ENCODE measurements around the gene TPSG1.
"Not testable (repeated sequence)": the region's sequence is repeated elsewhere in the genome, so short reads cannot be mapped to it uniquely, and the experiment has no call there.

Gene TPSG1

DNA sequence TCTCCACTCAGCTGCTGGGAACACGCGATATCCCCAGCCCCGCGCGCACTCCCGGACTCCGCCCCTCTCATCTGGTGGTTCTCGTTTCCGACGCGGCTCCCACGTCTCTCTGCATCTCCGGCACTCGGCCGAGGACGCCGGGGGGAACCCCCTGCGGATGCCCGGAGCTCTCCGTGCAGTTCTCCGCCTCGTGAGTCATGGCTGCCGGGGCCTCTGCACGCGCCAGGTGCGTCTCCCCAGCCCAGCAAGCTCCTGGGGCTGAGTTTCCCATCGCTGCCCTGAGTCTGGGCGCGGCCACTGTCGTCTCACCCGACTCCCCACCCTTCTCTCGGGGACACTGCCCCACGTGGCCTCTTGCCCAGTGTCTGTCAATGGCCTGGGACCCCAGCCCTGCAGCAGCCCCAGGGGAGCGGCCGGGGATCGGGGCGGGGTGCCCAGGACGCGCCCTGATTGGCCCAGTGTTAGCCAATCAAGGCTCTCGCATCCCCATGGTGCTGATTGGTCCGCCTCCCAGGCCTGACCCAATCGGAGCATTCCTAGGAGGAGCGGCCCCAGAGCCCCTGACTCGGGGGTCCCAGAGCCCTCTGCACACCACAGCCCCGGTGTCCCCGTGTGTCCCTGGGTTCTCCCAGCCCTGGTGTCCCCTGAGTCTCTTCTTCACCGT lies 28.8 kb upstream of the TPSG1 start:
- not testable (repeated sequence) for DNase-seq (ENCODE audit: low read depth); H3K4me3 ChIP-seq (ENCODE audit: low read depth, low read length)

GRCh38 chr16:1249031-1249755 lies 24.1 kb upstream of the TPSG1 start:
- not testable (repeated sequence) for H3K4me3 ChIP-seq (ENCODE audit: low read depth, low read length); DNase-seq (ENCODE audit: low read depth)

DNA sequence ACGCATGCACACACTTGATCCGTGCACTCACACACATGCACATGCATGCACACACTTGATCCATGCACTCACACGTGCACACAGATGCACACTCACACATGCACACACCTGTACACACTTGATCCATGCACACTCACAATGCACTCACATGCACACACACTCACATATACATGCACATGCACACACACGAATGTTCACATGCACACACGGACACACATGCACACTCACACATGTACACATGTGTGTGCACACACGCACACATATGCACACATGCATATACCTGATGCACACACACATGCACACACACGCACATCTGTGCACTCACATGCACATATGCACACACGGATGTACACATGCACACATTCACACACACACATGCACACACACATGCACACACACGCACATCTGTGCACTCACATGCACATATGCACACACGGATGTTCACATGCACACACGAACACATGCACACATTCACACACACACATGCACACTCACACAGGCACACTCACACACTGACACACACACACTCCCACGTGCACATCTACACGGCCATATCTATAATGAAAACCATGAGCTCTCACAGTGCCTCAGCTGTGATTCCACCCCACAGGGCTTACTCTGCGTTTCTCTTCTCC lies 23.0 kb upstream of the TPSG1 start:
- not testable (repeated sequence) for DNase-seq (ENCODE audit: low read depth)

GRCh38 chr16:1245452-1246020 lies 20.5 kb upstream of the TPSG1 start:
- no peak for DNase-seq (ENCODE audit: low read depth)
- TF ChIP-seq, protein P1, sequence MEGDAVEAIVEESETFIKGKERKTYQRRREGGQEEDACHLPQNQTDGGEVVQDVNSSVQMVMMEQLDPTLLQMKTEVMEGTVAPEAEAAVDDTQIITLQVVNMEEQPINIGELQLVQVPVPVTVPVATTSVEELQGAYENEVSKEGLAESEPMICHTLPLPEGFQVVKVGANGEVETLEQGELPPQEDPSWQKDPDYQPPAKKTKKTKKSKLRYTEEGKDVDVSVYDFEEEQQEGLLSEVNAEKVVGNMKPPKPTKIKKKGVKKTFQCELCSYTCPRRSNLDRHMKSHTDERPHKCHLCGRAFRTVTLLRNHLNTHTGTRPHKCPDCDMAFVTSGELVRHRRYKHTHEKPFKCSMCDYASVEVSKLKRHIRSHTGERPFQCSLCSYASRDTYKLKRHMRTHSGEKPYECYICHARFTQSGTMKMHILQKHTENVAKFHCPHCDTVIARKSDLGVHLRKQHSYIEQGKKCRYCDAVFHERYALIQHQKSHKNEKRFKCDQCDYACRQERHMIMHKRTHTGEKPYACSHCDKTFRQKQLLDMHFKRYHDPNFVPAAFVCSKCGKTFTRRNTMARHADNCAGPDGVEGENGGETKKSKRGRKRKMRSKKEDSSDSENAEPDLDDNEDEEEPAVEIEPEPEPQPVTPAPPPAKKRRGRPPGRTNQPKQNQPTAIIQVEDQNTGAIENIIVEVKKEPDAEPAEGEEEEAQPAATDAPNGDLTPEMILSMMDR (IDR thresholded peaks at IDR 0.05; ENCODE audit: low read depth, low read length, missing control alignments), result no peak
- no peak overlapping the region for H3K4me3 ChIP-seq (ENCODE audit: low read depth, low read length)

More for the DNA sequence above, 23.0 kb upstream of the TPSG1 start:
- H3K4me3 ChIP-seq (ENCODE audit: low read depth, low read length), result not testable (repeated sequence)

DNA sequence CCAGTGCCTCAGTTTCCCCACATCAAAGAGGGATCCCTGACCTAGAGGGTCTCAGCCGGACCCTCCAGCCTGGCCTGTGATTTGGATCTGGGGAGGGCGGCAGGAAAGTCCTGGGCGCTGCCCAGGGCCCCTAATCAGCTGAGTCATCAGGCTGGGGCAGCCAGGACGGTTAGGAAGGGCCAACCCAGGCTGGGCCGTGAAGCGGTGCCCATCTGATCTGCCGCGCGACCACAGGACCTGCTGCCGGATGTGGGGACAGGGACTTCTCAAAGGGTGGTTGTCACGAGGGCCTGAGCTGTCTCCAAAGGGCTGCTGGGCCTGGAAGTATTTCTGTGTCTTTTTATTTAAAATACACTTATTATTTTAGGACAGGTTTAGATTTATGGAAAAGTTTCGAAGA lies 19.8 kb upstream of the TPSG1 start:
- no peak overlapping the region for H3K4me3 ChIP-seq (ENCODE audit: low read depth, low read length)
- TF ChIP-seq, protein P1 (IDR thresholded peaks at IDR 0.05; ENCODE audit: low read depth, low read length, missing control alignments), result no peak
- DNase-seq (ENCODE audit: low read depth), result no peak

DNA sequence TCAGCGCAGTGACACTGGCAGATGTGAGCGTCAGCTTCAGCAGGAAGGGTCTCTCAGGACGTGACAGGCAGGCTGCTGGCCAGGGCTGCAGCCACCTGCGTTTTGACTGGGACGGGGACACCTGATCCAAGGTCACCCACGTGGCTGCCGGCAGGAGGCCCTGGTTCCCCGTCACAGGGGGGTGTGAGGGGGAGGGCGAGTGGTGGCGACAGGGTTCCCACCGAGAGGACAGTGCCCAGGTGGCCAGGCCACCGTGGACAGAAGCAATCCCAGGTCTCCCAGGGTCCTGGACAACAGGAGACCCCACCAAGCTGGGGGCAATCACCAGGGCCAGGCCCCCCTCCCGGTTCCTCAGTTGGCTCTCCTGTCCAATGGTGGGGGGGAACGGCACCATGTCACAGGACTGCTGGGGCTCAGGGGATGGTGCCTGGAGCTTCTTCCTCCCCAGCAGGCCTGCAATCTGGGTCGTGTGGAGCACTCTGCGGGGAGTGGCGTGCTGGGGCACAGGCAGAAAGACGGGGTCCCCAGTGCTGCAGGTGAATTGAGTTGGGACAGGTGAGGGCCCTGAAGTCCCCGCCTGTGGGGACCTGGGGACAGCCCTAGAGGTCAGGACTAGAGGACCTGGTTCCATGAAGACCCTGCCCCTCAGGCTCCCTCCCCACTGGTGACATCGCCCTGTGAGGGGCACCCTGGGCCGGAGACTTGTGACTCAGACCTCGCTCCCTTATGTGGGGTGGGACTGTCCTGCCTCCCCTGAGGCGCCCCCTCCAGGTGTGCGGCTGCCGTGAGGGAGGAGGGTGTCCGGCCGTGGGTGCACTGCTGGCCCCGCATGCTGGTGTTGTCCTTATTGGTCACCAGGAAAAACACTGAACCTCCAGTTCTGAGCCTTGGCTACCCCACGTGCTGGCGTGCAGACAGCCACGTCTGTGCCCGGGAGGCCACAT lies 19.1 kb upstream of the TPSG1 start:
- DNase-seq (ENCODE audit: low read depth); H3K4me3 ChIP-seq (ENCODE audit: low read depth, low read length): not testable (repeated sequence)

DNA sequence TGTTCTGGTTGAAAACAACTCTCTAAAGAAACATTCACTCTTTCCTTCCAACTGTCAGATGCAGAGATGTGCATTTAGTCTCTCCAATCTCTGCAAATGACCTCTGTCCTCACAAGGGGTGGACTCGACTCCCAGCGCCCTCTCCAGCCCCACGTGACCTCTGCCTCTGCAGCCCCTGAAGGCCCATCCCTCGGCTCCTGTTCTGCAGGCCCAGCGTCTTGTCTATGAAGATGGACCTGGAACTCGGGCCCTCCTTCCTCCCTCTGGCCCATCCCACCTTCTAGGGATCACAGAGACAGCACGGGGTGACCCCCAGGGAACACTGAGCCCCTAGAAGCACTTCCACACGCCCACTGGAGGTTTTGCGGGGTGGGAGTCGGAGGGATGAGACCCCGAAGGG lies 18.3 kb upstream of the TPSG1 start:
- not testable (repeated sequence) for DNase-seq (ENCODE audit: low read depth)

GRCh38 chr16:1241081-1241480 lies 16.0 kb upstream of the TPSG1 start:
- not testable (repeated sequence) for DNase-seq (ENCODE audit: low read depth); H3K4me3 ChIP-seq (ENCODE audit: low read depth, low read length)

More for the DNA sequence above, 18.3 kb upstream of the TPSG1 start:
- H3K4me3 ChIP-seq (ENCODE audit: low read depth, low read length), result not testable (repeated sequence)

- not testable (repeated sequence) for DNase-seq (ENCODE audit: low read depth); H3K4me3 ChIP-seq (ENCODE audit: low read depth, low read length)
Measured at GRCh38 chr16:1240436-1240835, 15.4 kb upstream of the TPSG1 start, which contains the start of gene TPSAB1. Gene TPSAB1 (plus strand): TSS chr16:1240705. CDS start chr16:1240939, 234 bp downstream.

GRCh38 chr16:1239575-1239974 lies 14.5 kb upstream of the TPSG1 start:
- H3K4me3 ChIP-seq (ENCODE audit: low read depth, low read length), result not testable (repeated sequence)

DNA sequence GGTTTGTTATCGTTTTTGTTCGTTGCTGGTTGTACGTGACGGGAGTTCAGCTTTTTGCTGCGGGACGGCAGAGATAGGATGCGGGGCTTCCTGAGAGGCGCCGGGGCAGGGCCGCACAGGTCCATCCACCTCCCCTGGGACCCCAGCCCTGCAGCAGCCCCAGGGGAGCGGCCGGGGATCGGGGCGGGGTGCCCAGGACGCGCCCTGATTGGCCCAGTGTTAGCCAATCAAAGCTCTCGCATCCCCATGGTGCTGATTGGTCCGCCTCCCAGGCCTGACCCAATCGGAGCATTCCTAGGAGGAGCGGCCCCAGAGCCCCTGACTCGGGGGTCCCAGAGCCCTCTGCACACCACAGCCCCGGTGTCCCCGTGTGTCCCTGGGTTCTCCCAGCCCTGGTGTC lies 13.8 kb upstream of the TPSG1 start:
- not testable (repeated sequence) for H3K4me3 ChIP-seq (ENCODE audit: low read depth, low read length); DNase-seq (ENCODE audit: low read depth)

More at GRCh38 chr16:1239575-1239974, 14.5 kb upstream of the TPSG1 start:
- not testable (repeated sequence) for DNase-seq (ENCODE audit: low read depth)
